ENCODE results near the gene GPRASP3.

DNA sequence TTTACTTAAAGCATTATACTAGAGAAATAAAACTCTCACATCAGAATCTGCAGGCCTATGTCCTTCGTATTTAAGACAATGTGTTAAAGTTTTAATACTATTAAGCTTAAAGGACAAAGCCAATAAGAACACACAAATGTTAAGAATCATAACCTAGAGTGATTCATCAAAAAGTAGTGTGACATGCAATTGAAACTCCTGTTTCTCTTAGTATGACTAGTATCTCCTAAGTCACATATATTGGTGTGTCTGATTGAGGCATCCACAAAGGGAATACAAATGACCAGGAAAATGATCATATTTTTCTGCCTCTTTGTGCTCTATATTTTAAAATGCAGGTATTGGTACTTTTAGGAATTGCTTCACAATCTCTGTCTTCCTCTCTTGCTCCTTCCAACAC is 23.8 kb downstream of the GPRASP3 start:
- TF ChIP-seq, protein P1, sequence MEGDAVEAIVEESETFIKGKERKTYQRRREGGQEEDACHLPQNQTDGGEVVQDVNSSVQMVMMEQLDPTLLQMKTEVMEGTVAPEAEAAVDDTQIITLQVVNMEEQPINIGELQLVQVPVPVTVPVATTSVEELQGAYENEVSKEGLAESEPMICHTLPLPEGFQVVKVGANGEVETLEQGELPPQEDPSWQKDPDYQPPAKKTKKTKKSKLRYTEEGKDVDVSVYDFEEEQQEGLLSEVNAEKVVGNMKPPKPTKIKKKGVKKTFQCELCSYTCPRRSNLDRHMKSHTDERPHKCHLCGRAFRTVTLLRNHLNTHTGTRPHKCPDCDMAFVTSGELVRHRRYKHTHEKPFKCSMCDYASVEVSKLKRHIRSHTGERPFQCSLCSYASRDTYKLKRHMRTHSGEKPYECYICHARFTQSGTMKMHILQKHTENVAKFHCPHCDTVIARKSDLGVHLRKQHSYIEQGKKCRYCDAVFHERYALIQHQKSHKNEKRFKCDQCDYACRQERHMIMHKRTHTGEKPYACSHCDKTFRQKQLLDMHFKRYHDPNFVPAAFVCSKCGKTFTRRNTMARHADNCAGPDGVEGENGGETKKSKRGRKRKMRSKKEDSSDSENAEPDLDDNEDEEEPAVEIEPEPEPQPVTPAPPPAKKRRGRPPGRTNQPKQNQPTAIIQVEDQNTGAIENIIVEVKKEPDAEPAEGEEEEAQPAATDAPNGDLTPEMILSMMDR (conservative IDR thresholded peaks at IDR 0.05; ENCODE audit: low read length) = no peak
- no peak for TF ChIP-seq EZH2phosphoT487 (IDR thresholded peaks at IDR 0.05; ENCODE audit: borderline replicate concordance)

Data from Loucy (cell line).